T-helper 17 cell (primary cell): ENCODE data around the gene SMG9. TPM values are rescaled to one million over a fixed set of nuclear protein-coding genes. Genes with fewer than 3 reads are reported as not detected.

Experiments used
- ATAC-seq: fragments of 150-1000 bp; cut with Tn5 transposase; 2 replicates; pipeline ENCODE4 v1.10.0; 2021; ENCODE audit warnings: mild to moderate bottlenecking, moderate library complexity
- DNase-seq, 3 donors: peaks; one replicate each; pipeline versions ENCODE4 v3.0.0 to v3.0.0-alpha.2; 2020 to 2021
- H3K9me3 ChIP-seq: one replicate; pipeline ENCODE4 v1.7.0; 2013; ENCODE audit warnings: low read length, mild to moderate bottlenecking; ENCODE audit not compliant: control insufficient read depth, poor library complexity, severe bottlenecking
- H3K27ac Mint-ChIP-seq: one replicate; pipeline ENCODE4 v1.8.0; 2022; ENCODE audit warnings: mild to moderate bottlenecking, moderate library complexity, mixed read lengths
- H3K27me3 Mint-ChIP-seq: one replicate; pipeline ENCODE4 v1.8.0; 2022; ENCODE audit warnings: mixed read lengths
- H3K36me3 Mint-ChIP-seq: one replicate; pipeline ENCODE4 v1.8.0; 2022; ENCODE audit warnings: low read depth, mixed read lengths
- H3K4me1 Mint-ChIP-seq: one replicate; pipeline ENCODE4 v1.8.0; 2022; ENCODE audit warnings: mild to moderate bottlenecking, mixed read lengths
- H3K4me3 Mint-ChIP-seq: one replicate; pipeline ENCODE4 v1.8.0; 2022; ENCODE audit warnings: mild to moderate bottlenecking, moderate library complexity, mixed read lengths
- total RNA-seq, 4 donors: library from RNA in 2 of 4; stranded (reverse) in 2 of 4; gene quantifications; one replicate each; pipeline ENCODE4 v1.2.3 and lab custom pipeline; 2022 to 2026

The SMG9 gene
- total RNA-seq (10 to 100 TPM; 35.6 to 44.4 TPM), total RNA-seq (lab: John Stamatoyannopoulos, UW) (29.4 to 33.5 reads per million in 2 donors)

- Mint-ChIP-seq H3K36me3 (peaks cover 8% of the 10 kb centered on the region), H3K4me3 (peak within 1 kb of the TSS; percentile 98), H3K27me3 (no peaks in the 10 kb centered on the region), H3K4me1 (peaks cover 37% of the 10 kb centered on the region), H3K27ac (peak within 1 kb of the TSS; percentile 98)
- H3K9me3 ChIP-seq, result no peaks in the 10 kb centered on the region
- DNase-seq (peak; percentile 99), ATAC-seq (peak; percentile 86)
Measured at GRCh38 chr19:43754503-43755255, at the start of gene SMG9. TSS of gene SMG9 (minus strand) at chr19:43754962. CDS start at chr19:43750741, 4,221 bp downstream.

- H3K9me3 ChIP-seq, result no peaks in the 10 kb centered on the region
- no peak for DNase-seq
- Mint-ChIP-seq H3K4me1 (peaks cover 7% of the 10 kb centered on the region), H3K27me3 (peaks cover 10% of the 10 kb centered on the region), H3K36me3 (no peaks in the 10 kb centered on the region), H3K27ac (no peak overlapping the region), H3K4me3 (no peak overlapping the region)
- ATAC-seq, result no peak
Measured at GRCh38 chr19:43804432-43804831, 49.7 kb upstream of the SMG9 start.

- Mint-ChIP-seq H3K4me1 (peaks cover 22% of the 10 kb centered on the region), H3K4me3 (no peak within 1 kb of the TSS), H3K27ac (peak within 1 kb of the TSS; percentile 27), H3K27me3 (peaks cover 9% of the 10 kb centered on the region), H3K36me3 (no peaks in the 10 kb centered on the region)
- ATAC-seq (no peak), DNase-seq (no peak)
- H3K9me3 ChIP-seq, result no peaks in the 10 kb centered on the region
Measured at GRCh38 chr19:43802216-43802951, 47.6 kb upstream of the SMG9 start, which contains the start of gene LYPD5. TSS of gene LYPD5 (minus strand) at chr19:43802447. CDS start at chr19:43802380, 67 bp downstream.

- Mint-ChIP-seq H3K4me3 (peak overlapping the region; percentile 86), H3K27ac (peak overlapping the region; percentile 89), H3K4me1 (peaks cover 25% of the 10 kb centered on the region), H3K36me3 (no peaks in the 10 kb centered on the region), H3K27me3 (no peaks in the 10 kb centered on the region)
- no peaks in the 10 kb centered on the region for H3K9me3 ChIP-seq
- ATAC-seq (no peak), DNase-seq (no peak)
Measured at GRCh38 chr19:43799502-43800142, 44.9 kb upstream of the SMG9 start.

- Mint-ChIP-seq H3K27me3 (no peaks in the 10 kb centered on the region), H3K4me1 (peaks cover 25% of the 10 kb centered on the region), H3K4me3 (peak overlapping the region; percentile 86), H3K36me3 (no peaks in the 10 kb centered on the region), H3K27ac (peak overlapping the region; percentile 89)
- DNase-seq, result peak in 2 of 3 donors; percentile 32 to 47
- H3K9me3 ChIP-seq, result no peaks in the 10 kb centered on the region
- peak; percentile 85 for ATAC-seq
Measured at GRCh38 chr19:43798546-43799409, 44.0 kb upstream of the SMG9 start.

GRCh38 chr19:43798026-43798545 lies 43.3 kb upstream of the SMG9 start:
- peaks cover 25% of the 10 kb centered on the region for H3K4me1 Mint-ChIP-seq
- no peak overlapping the region for H3K27ac Mint-ChIP-seq
- DNase-seq, result no peak
- no peaks in the 10 kb centered on the region for H3K9me3 ChIP-seq
- H3K4me3 Mint-ChIP-seq, result peak overlapping the region; percentile 86
- no peaks in the 10 kb centered on the region for H3K27me3 Mint-ChIP-seq
- H3K36me3 Mint-ChIP-seq, result no peaks in the 10 kb centered on the region
- peak; percentile 27 for ATAC-seq

GRCh38 chr19:43797556-43797955 lies 42.8 kb upstream of the SMG9 start:
- no peak for DNase-seq
- Mint-ChIP-seq H3K4me3 (peak overlapping the region; percentile 86), H3K36me3 (no peaks in the 10 kb centered on the region), H3K27me3 (no peaks in the 10 kb centered on the region), H3K27ac (no peak overlapping the region), H3K4me1 (peaks cover 25% of the 10 kb centered on the region)
- no peak for ATAC-seq
- no peaks in the 10 kb centered on the region for H3K9me3 ChIP-seq

- peaks cover 25% of the 10 kb centered on the region for H3K4me1 Mint-ChIP-seq
- H3K36me3 Mint-ChIP-seq, result no peaks in the 10 kb centered on the region
- DNase-seq (no peak), ATAC-seq (no peak)
- peak overlapping the region; percentile 86 for H3K4me3 Mint-ChIP-seq
- H3K27ac Mint-ChIP-seq, result no peak overlapping the region
- H3K9me3 ChIP-seq, result no peaks in the 10 kb centered on the region
- no peaks in the 10 kb centered on the region for H3K27me3 Mint-ChIP-seq
Measured at GRCh38 chr19:43797118-43797517, 42.4 kb upstream of the SMG9 start.

- ATAC-seq (no peak), DNase-seq (no peak)
- H3K9me3 ChIP-seq, result no peaks in the 10 kb centered on the region
- Mint-ChIP-seq H3K4me1 (peaks cover 5% of the 10 kb centered on the region), H3K36me3 (no peaks in the 10 kb centered on the region), H3K27ac (no peak overlapping the region), H3K27me3 (peaks cover 18% of the 10 kb centered on the region), H3K4me3 (no peak overlapping the region)
Measured at GRCh38 chr19:43790587-43790986, 35.8 kb upstream of the SMG9 start.

- no peak for ATAC-seq
- Mint-ChIP-seq H3K27ac (no peak overlapping the region), H3K4me1 (peaks cover 20% of the 10 kb centered on the region), H3K36me3 (no peaks in the 10 kb centered on the region), H3K27me3 (peaks cover 18% of the 10 kb centered on the region), H3K4me3 (no peak overlapping the region)
- no peaks in the 10 kb centered on the region for H3K9me3 ChIP-seq
- no peak for DNase-seq
Measured at GRCh38 chr19:43789029-43789428, 34.3 kb upstream of the SMG9 start.

- Mint-ChIP-seq H3K4me1 (peaks cover 36% of the 10 kb centered on the region), H3K27me3 (peaks cover 18% of the 10 kb centered on the region), H3K36me3 (peaks cover 3% of the 10 kb centered on the region), H3K27ac (no peak overlapping the region), H3K4me3 (no peak overlapping the region)
- ATAC-seq (no peak), DNase-seq (no peak)
- no peaks in the 10 kb centered on the region for H3K9me3 ChIP-seq
Measured at GRCh38 chr19:43786665-43787064, 31.9 kb upstream of the SMG9 start.
